ENCODE measurements around the gene VWA5B1. TPM values are rescaled to one million over a fixed set of nuclear protein-coding genes. Genes with fewer than 3 reads are reported as not detected.

Gene VWA5B1, protein sequence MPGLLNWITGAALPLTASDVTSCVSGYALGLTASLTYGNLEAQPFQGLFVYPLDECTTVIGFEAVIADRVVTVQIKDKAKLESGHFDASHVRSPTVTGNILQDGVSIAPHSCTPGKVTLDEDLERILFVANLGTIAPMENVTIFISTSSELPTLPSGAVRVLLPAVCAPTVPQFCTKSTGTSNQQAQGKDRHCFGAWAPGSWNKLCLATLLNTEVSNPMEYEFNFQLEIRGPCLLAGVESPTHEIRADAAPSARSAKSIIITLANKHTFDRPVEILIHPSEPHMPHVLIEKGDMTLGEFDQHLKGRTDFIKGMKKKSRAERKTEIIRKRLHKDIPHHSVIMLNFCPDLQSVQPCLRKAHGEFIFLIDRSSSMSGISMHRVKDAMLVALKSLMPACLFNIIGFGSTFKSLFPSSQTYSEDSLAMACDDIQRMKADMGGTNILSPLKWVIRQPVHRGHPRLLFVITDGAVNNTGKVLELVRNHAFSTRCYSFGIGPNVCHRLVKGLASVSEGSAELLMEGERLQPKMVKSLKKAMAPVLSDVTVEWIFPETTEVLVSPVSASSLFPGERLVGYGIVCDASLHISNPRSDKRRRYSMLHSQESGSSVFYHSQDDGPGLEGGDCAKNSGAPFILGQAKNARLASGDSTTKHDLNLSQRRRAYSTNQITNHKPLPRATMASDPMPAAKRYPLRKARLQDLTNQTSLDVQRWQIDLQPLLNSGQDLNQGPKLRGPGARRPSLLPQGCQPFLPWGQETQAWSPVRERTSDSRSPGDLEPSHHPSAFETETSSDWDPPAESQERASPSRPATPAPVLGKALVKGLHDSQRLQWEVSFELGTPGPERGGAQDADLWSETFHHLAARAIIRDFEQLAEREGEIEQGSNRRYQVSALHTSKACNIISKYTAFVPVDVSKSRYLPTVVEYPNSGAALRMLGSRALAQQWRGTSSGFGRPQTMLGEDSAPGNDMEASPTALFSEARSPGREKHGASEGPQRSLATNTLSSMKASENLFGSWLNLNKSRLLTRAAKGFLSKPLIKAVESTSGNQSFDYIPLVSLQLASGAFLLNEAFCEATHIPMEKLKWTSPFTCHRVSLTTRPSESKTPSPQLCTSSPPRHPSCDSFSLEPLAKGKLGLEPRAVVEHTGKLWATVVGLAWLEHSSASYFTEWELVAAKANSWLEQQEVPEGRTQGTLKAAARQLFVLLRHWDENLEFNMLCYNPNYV
- total RNA-seq, result not detected in 2 replicates

DNA sequence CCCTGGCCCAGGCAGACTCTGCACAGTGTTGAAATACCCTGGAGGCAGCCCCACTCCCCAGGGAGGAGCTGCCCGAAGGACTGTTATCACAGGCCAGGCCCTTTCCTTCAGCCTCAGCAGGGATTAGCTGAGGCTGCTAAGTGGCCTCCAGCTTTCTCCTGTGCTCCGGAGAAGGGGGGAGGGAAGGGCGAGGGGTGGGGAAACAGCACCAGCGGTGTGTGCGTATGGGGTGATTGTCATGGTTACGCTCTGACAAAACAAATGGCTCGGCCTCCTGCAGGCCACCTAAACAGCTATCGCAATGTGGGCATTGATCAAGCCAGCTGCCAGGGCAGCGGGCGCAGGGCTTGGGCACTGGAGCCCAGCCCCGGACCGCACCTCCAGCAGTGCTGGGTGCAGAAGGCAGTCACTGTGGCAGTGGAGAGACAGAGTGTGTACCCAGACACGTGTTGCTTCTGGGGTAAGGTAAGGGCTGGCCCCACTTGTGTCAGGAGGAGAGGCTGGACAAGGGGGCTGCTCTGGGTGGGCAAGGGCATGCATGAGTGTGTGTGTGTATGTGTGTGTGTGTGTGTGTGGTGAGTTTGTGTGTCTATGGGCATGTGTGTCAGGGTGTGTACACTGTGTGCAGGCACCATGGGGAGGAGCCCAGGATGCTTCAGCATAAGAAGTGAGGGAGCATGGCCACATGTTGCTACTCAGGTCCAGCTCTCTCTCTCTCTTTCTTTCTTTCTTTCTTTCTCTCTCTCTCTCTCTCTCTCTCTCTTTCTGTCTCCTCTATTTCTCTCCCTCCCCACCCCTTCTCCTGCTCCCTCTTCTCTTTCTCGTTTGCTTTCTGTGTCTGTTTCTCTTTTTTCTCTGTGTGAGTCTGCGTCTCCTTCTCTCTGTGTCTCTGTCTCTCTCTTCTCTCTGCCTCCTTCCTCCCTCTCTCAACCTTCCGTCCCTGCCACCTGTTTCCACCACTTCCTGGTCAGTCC is at the start of gene VWA5B1:
Gene VWA5B1 (plus strand): TSS at position 252 of the 974 bp plus-strand sequence. CDS start 19,727 bp downstream, outside the sequence.

Other genes starting within 250 kb of the VWA5B1 start
- gene PLA2G5, start 220.7 kb upstream of the VWA5B1 start, total RNA-seq, result 0.36 and 0.52 TPM in 2 replicates
- gene PLA2G2D, start 171.3 kb upstream of the VWA5B1 start, total RNA-seq, result not detected in 2 replicates
- gene PLA2G2F, start 151.6 kb upstream of the VWA5B1 start, total RNA-seq, result not detected in 2 replicates
- gene UBXN10, start 104.8 kb upstream of the VWA5B1 start, total RNA-seq, result not detected in 2 replicates
- not detected in 2 replicates for gene PLA2G2C, start 104.4 kb upstream of the VWA5B1 start, total RNA-seq
- gene CAMK2N1, start 195.3 kb downstream of the VWA5B1 start, total RNA-seq, result 7.2 and 16.1 TPM in 2 replicates
- 28.2 and 29.8 TPM in 2 replicates for gene MUL1, start 217.3 kb downstream of the VWA5B1 start, total RNA-seq